ENCODE data around the gene NDE1.
A peak's percentile ranks its signal among the peaks of the same experiment; 100 is the strongest.
"Not testable (repeated sequence)": the region's sequence is repeated elsewhere in the genome, so short reads cannot be mapped to it uniquely, and the experiment has no call there.

Gene NDE1, protein sequence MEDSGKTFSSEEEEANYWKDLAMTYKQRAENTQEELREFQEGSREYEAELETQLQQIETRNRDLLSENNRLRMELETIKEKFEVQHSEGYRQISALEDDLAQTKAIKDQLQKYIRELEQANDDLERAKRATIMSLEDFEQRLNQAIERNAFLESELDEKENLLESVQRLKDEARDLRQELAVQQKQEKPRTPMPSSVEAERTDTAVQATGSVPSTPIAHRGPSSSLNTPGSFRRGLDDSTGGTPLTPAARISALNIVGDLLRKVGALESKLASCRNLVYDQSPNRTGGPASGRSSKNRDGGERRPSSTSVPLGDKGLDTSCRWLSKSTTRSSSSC

GRCh38 chr16:15650019-15650697, at the start of gene NDE1:
Gene NDE1, plus strand, starts transcription at chr16:15650245. Its CDS starts 14,534 bp downstream, at chr16:15664779.
- peak; percentile 80 for DNase-seq (ENCODE audit: low spot score)

DNA sequence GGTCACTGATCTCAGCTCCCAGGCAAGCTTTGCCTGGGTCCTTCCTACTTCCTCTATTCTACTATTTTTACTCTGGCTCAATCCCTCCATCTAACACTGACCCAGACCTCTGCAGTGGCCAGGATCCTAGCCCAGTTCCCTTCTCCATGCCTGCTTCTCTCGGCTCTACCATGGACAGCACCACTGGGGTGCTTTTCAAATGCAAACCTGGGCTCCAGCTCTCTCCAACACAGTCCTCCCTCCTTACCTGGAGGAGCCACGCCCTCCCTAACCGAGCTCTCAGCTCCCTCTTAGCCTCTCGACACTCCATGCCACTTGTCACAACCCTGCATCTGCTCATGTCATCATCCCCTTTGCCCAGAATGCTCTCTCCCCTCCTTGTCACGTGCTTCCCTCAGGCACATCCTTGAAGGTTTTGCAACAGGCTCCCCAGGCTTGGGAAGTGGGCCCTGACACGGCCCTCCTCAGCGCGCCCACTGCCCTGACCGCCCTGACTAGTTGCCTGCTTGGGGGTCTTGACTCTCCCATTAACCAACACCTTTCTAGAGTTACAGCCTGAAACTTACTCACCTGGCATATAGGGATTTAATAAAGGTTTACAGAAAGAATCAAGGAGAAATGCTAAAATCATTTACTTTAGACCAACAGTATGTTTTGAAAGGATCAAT, 48.7 kb upstream of the NDE1 start:
- no peak for DNase-seq (ENCODE audit: low spot score)

GRCh38 chr16:15602285-15603044, 47.6 kb upstream of the NDE1 start:
- DNase-seq (ENCODE audit: low spot score): no peak

- DNase-seq (ENCODE audit: low spot score): no peak
Observed at GRCh38 chr16:15604460-15605440, 45.3 kb upstream of the NDE1 start.

GRCh38 chr16:15605839-15606517, 44.1 kb upstream of the NDE1 start:
- DNase-seq (ENCODE audit: low spot score): no peak

DNA sequence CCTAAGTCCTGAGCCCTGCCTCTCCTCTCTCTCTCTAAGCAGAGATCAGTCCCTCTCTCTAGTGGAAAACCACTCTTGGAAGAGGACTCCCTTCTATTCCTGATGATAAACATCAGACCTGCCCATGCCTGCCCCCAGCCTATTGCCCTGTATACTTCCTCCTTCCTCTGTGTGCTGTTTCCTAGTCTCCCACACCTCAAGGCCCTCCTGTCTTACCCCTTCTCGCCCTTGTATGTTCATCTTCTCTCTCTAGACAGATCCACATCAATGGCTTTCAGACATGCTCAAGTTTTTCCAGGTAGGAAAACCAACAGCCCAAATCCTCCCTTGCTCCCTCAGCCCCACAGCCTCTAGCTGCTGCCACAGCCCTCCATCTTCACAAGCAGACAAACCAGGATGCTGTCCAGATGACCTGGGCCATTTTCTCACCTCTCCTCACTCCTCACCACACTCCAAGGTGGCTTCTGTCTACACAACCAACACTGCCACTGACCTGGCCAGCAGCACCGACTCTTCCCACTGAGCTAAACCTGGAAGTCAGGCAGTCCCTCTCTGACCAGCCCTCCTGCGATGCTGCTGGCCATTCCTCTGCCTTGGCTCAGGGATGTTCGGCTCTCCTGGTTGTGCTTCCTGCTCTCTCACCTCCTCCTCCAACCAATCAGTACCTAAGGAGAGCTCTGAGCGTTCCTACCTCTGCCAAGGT, 43.4 kb upstream of the NDE1 start:
- DNase-seq (ENCODE audit: low spot score): no peak

GRCh38 chr16:15607221-15607699, 42.8 kb upstream of the NDE1 start:
- not testable (repeated sequence) for DNase-seq (ENCODE audit: low spot score)

DNA sequence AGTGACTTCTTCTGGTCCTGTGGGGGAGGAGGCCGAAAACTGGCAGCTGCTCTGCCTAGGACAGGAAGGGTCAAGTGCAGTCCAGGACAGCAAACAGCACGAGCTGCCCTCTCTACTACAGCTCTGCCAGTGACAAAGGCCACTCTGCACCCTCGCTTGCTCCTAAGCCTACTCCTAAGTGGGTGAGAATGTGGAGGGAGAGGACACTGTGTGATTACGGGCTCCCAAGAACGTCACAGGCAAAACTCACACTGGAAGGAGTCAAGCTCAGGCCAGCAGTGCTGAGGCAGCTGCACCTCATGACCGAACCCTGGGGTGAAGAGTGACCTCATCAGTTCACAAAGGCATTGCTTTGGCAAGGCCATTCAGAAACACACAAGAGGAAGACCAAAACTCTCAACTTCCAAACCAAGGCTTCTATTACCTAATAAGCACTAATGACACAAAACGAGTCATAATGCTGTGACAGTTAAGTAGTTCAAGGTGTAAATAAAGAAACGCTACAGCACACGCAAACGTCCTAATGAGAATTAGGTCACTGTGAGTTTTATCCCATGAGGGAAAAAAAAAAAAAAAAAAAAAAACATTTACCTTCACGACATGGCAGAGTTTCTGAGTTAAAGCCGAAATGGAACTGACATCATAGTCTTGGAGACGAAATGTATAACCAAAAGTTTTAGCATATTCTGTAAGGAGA, 42.2 kb upstream of the NDE1 start:
- no peak for DNase-seq (ENCODE audit: low spot score)

DNA sequence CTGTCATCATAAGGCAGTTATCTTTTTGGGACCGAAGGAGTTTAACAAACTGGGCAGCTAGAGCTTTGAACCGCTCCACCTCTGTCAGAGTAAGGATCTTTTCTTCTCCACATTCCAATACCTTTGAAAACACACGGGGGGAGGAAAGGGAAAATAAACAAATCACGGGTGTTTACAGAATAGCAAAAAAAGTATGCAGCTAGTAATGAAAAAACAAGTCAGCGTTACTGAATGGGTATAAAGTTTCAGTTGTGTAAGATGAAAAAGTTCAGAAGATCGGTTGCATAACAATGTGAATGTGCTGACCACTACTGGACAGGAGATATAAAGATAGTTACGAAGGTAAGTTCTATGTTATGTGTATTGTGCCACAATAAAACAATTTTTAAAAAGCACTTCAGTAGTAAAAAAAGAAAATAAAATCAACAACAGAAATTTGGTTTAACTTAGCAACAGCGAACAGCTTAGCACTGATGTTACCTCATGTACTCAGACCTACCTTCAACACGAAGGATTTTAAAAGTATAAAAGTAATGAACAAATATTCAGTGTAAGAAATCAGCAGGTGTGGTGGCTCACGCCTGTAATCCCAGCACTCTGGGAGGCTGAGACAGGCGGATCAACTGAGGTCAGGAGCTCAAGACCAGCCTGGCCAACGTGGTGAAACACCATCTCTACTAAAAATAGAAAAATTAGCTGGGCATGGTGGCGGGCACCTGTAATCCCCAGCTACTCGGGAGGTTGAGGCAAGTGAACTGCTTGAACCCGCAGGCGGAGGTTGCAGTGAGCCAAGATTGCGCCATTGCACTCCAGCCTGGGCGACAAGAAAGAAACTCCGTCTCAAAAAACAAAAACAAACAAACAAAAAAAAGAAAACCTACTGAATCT, 41.4 kb upstream of the NDE1 start:
- no peak for DNase-seq (ENCODE audit: low spot score)

DNA sequence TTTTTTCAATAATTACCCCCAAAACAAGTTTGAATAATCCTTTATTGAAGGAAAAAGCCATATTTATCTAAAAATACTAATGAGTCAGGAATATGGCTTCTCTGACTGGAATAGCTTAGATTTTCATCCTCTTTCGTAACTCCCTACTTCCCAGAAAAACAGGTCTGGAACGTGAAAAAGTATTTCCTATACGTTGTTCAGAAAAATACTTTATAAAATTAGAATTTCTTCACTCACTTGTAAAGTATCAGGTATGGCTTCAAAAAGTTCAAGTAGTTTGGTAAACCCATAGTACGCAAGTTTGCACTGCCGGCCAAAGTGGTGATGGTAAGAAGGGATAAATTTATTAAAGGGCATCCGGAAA, 40.8 kb upstream of the NDE1 start:
- no peak for DNase-seq (ENCODE audit: low spot score)

- no peak for DNase-seq (ENCODE audit: low spot score)
Observed at GRCh38 chr16:15610369-15610871, 39.6 kb upstream of the NDE1 start.

GRCh38 chr16:15611610-15612009, 38.4 kb upstream of the NDE1 start:
- DNase-seq (ENCODE audit: low spot score): no peak

DNA sequence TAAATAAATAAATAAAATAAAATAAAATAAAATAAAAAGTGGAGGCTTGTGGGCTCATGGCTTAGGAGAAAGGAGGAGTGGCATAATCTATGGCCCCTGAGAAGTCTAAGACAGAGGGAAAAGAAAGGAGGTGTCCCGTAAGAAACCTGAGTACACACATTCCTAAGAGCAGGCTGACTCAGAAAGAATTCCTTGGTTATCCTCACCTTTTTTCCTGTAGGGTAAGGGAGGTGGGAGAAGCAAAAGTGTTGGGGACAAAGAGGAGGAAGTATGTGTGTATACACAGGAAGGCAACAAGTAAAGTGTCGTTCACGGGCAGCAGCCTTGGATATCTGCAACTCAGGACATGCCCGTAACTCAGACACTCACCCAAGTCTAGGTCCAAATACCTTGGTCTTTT, 36.4 kb upstream of the NDE1 start:
- DNase-seq (ENCODE audit: low spot score): no peak

DNA sequence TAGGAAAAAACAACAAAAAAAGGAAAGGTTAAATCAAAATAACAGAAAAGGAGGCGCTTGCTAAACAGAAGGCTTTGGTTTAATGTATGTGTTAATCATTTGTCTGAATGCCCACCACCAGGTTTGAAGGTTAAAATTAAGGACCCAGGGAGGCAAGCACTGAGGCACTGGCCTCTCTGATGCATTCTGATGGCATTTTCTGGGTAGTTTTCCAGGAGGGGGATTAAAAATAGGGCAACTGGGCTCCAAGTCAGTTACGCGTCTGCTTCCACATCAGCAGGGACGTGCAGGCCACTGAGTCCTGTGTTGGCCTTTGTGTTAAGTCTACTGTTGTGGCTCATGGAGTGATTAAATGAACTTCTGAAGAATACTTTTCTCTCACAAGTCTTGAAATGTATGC, 34.0 kb upstream of the NDE1 start:
- DNase-seq (ENCODE audit: low spot score): no peak

GRCh38 chr16:15616475-15617165, 33.4 kb upstream of the NDE1 start:
- DNase-seq (ENCODE audit: low spot score): no peak

GRCh38 chr16:15617901-15618300, 32.1 kb upstream of the NDE1 start:
- DNase-seq (ENCODE audit: low spot score): no peak

DNA sequence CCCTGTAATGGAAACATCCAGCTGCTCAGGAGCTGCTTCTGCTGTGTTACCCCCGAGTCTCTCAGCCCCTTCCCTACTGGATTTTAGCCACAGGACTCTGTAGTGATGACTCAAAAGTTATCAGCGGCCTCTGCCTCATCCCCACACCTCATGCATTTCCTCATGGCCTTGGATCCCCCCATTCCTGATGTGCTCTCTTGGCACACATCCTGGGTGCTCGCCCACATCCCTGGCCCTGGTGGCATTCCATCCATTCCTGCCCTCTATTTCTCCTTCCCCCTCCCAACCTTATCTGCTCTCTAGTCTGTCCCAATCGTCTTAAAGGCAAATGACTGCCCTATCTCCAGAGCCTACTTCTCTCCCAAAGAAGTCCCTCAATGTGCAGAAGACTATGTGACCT, 31.7 kb upstream of the NDE1 start:
- DNase-seq (ENCODE audit: low spot score): no peak

Measured in COLO829 (cell line).